ENCODE results near the gene MAPKBP1. TPM values are rescaled to one million over a fixed set of nuclear protein-coding genes. Genes with fewer than 3 reads are reported as not detected.

The MAPKBP1 gene
- total and polyA plus RNA-seq, 2 of the 4 experiments (the other 2 are of a cell fraction), result 12.5 to 15.3 TPM

- H3K4me2 ChIP-seq (ENCODE audit: low read depth, low read length), result no peak overlapping the region
- TF ChIP-seq MAFK (IDR thresholded peaks at IDR 0.05; ENCODE audit: low read depth, low read length) (no peak), RCOR1 (IDR thresholded peaks at IDR 0.05; ENCODE audit: insufficient replicate concordance, low read length) (no peak), RAD21 (IDR thresholded peaks at IDR 0.05; ENCODE audit: low read length) (no peak), MXI1 (IDR thresholded peaks at IDR 0.05; ENCODE audit: borderline replicate concordance, low read depth, low read length) (no peak), ELK1 (IDR thresholded peaks at IDR 0.05; ENCODE audit: borderline replicate concordance, low read depth, low read length) (no peak), MAZ (IDR thresholded peaks at IDR 0.05; ENCODE audit: borderline replicate concordance, low read depth, low read length) (no peak), NFE2L2 (IDR thresholded peaks at IDR 0.05; ENCODE audit: low read depth, low read length) (no peak), RFX5 (IDR thresholded peaks at IDR 0.05; ENCODE audit: low read depth, low read length) (no peak), CTCF (conservative IDR thresholded peaks at IDR 0.05; ENCODE audit: low read depth, low read length) (no peak), CEBPB (IDR thresholded peaks at IDR 0.05; ENCODE audit: low read depth, low read length) (no peak), USF2 (IDR thresholded peaks at IDR 0.05; ENCODE audit: low read depth, low read length) (no peak), POLR2A (IDR thresholded peaks at IDR 0.05; ENCODE audit: low read depth, low read length) (no peak), CHD1 (IDR thresholded peaks at IDR 0.05; ENCODE audit: low read depth, low read length) (no peak), BHLHE40 (IDR thresholded peaks at IDR 0.05; ENCODE audit: low read depth, low read length) (no peak)
- no peak overlapping the region for H4K5ac ChIP-seq (ENCODE audit: low read depth, low read length)
- H4K91ac ChIP-seq (ENCODE audit: insufficient read depth, low read depth, low read length), result peak overlapping the region; percentile 77; the same call in 1 of the 2 replicates
- dilution Hi-C loops (cut with HindIII; ENCODE audit: low sequenced_read_pairs, unreplicated experiment) (no loop called here), in situ Hi-C loops (cut with MboI; ENCODE audit: low sequenced_read_pairs) (no loop called here), intact Hi-C loops (cut with micrococcal nuclease) (no loop called here)
- ChIA-PET POLR2A (ENCODE audit: unreplicated experiment) (interaction anchor here (0.7 kb wide), 1 partner anchor 443 kb away, joined by 3 read pairs; no protein-coding TSS in a partner anchor), CTCF (interaction anchor here (0.5 to 1.6 kb wide), 3 partner anchors 12 to 249 kb away, joined by 3 to 4 read pairs (median 4); partner anchors contain the start of gene MAPKBP1)
- no peak overlapping the region for H3K9ac ChIP-seq (ENCODE audit: low read depth, low read length)
- H2BK120ac ChIP-seq (ENCODE audit: low read depth, low read length), result peak overlapping the region; percentile 84; the same call in 1 of the 2 replicates
- 0 out of 2 replicates have a peak overlapping the region, but pooled peaks have one; percentile 20 for H3K23ac ChIP-seq (ENCODE audit: low read depth, low read length)
- peak overlapping the region; percentile 78 for H2BK5ac ChIP-seq (ENCODE audit: low read depth, low read length, poor library complexity, severe bottlenecking)
- no peaks in the 10 kb centered on the region for H3K9me3 ChIP-seq (ENCODE audit: control insufficient read depth, insufficient read depth, low read length)
- H3K9me1 ChIP-seq (ENCODE audit: insufficient read depth, low read length), result peaks cover 30% of the 10 kb centered on the region
- DNase-seq (no peak), ATAC-seq (ENCODE audit: low read depth) (no peak)
- 0 out of 2 replicates have a peak, but pooled peaks cover 3% of the 10 kb centered on the region for H4K20me1 ChIP-seq (ENCODE audit: insufficient read depth, low read length)
- no CpG with 5 or more reads among the region's 3 CpGs for WGBS, 2 experiments (ENCODE audit: extremely low coverage in 2 of 2, insufficient read length in 1 of 2)
- no peaks in the 10 kb centered on the region for H3K27me3 ChIP-seq (ENCODE audit: control insufficient read depth, insufficient read depth, low read length)
- H3K79me1 ChIP-seq (ENCODE audit: low read depth in 1 of 2, low read length in 2 of 2), result peaks cover 40 to 78% of the 10 kb centered on the region in 2 experiments
- no peak overlapping the region; the same call in 1 of the 2 replicates for H3K56ac ChIP-seq (ENCODE audit: extremely low read depth, insufficient read depth, low read length)
- H3K36me3 ChIP-seq (ENCODE audit: control insufficient read depth, insufficient read depth, low read length), result no peaks in the 10 kb centered on the region
- H4K8ac ChIP-seq (ENCODE audit: low read depth in 2 of 2, low read length in 2 of 2), result no peak overlapping the region; a peak in 1 of 4 replicates
- H2AK5ac ChIP-seq (ENCODE audit: low read depth, low read length), result no peak overlapping the region; the same call in 1 of the 2 replicates
- H2BK20ac ChIP-seq (ENCODE audit: low read depth, low read length), result peak overlapping the region; percentile 91
- peak overlapping the region; percentile 62 for H3K14ac ChIP-seq (replicated peaks; ENCODE audit: low read depth, low read length)
- no peak overlapping the region for H2AK9ac ChIP-seq (replicated peaks; ENCODE audit: low read depth, low read length, poor library complexity)
- peak overlapping the region; percentile 90 for H3K4ac ChIP-seq (ENCODE audit: low read depth, low read length)
- no peak overlapping the region for H3K18ac ChIP-seq (ENCODE audit: low read depth, low read length)
- peaks cover 14% of the 10 kb centered on the region for H3K4me1 ChIP-seq (ENCODE audit: control insufficient read depth, insufficient read depth, low read length)
- no peak overlapping the region for H3K27ac ChIP-seq (ENCODE audit: insufficient read depth, low read length)
- no TSS peak for BruUV-seq (replicated peaks)
- peak overlapping the region; percentile 74; the same call in 1 of the 3 replicates for H2BK15ac ChIP-seq (ENCODE audit: low read depth, low read length)
- no peak overlapping the region for H3K4me3 ChIP-seq (ENCODE audit: insufficient read depth, low read depth, low read length)
- H2AFZ ChIP-seq (replicated peaks; ENCODE audit: low read length, poor library complexity), result no peak overlapping the region
Observed at GRCh38 chr15:41790169-41790568, 15.9 kb downstream of the MAPKBP1 start.
